Memory B cell (primary cell): ENCODE results near the gene SH2D4B.

Experiments used
- ATAC-seq: fragments of 150-1000 bp; cut with Tn5 transposase; 2 replicates; pipeline ENCODE4 v1.10.0; 2021; ENCODE audit warnings: low read depth, mild to moderate bottlenecking, moderate library complexity
- DNase-seq, 2 donors: peaks; one replicate each; pipeline ENCODE4 v3.0.0; 2022; ENCODE audit warnings: low spot score in 2 of 2
- H3K27ac Mint-ChIP-seq: one replicate; pipeline ENCODE4 v1.8.0; 2022; ENCODE audit warnings: mild to moderate bottlenecking, moderate library complexity, mixed read lengths
- H3K27me3 Mint-ChIP-seq: one replicate; pipeline ENCODE4 v1.8.0; 2022; ENCODE audit warnings: mixed read lengths
- H3K36me3 Mint-ChIP-seq: one replicate; pipeline ENCODE4 v1.8.0; 2022; ENCODE audit warnings: mild to moderate bottlenecking, mixed read lengths
- H3K4me1 Mint-ChIP-seq: one replicate; pipeline ENCODE4 v1.8.0; 2022; ENCODE audit warnings: mixed read lengths
- H3K4me3 Mint-ChIP-seq: one replicate; pipeline ENCODE4 v1.8.0; 2022; ENCODE audit warnings: mild to moderate bottlenecking, moderate library complexity, mixed read lengths
- H3K9me3 Mint-ChIP-seq: one replicate; pipeline ENCODE4 v1.8.0; 2022; ENCODE audit warnings: mixed read lengths

SH2D4B gene

DNA sequence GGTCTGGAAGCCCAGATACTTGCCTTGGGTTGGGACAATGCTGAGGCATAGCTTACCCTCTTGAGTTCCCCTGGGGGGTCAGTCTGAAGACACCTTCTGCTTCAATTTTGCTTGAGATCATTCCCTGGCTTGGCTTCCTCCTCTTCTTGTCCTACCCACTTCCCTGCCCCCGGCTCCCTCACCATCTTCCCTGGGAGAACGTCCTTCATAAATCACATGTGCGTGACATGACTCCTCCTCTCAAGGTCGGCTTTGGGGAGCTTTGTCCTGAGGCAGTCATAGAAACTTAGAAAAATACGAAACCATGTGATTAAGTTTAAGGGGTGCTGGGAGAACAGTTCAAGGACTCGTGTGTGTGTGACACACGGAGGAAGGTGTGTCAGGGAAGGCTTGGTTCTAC, 122.6 kb downstream of the SH2D4B start:
- DNase-seq (no peak), ATAC-seq (no peak)
- Mint-ChIP-seq H3K36me3 (no peaks in the 10 kb centered on the region), H3K27ac (no peak overlapping the region), H3K9me3 (no peaks in the 10 kb centered on the region), H3K4me1 (peaks cover 4% of the 10 kb centered on the region), H3K27me3 (peaks cover 12% of the 10 kb centered on the region), H3K4me3 (no peak overlapping the region)

DNA sequence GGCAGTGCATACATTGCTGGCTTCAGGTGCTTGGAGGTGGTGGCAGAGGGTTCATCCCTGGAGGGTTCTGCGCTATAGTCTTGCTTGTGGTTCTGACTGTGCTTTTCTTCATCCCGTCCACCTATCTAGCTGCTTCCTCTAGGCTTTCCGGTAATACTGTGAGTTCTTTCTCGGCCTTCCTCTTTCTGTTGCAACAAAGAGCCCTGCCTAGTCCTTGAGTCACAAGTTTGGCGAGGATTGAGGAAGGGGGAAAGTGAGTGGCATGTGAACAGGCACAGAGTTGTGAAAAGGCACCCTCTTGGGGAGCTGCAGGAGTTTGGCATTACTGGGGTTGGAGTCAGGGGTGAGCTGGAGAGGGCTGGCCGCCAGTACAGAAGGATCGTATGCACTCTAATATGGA, 123.0 kb downstream of the SH2D4B start:
- Mint-ChIP-seq H3K4me3 (no peak overlapping the region), H3K9me3 (no peaks in the 10 kb centered on the region), H3K27ac (no peak overlapping the region), H3K4me1 (peaks cover 4% of the 10 kb centered on the region), H3K27me3 (peaks cover 14% of the 10 kb centered on the region), H3K36me3 (no peaks in the 10 kb centered on the region)
- ATAC-seq (no peak), DNase-seq (no peak)

DNA sequence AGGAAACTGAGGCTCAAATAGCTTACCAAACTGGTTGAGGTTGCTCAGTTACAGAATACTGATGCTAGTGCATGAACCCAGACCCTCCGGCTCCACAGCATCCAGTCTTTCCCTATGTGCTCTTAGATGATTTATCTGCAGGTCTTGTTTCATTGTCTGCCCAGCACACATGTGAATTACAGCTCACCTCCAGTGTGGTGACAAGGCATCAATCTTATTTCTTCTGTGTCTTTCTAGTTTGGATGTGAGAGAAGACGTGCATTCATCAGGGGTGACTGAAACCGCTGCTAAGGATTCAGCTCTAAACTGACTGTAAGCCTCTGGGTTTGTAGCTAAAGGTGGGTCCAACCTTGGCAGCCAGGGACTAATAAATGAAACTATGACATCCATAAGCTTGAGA, 123.8 kb downstream of the SH2D4B start:
- ATAC-seq (no peak), DNase-seq (no peak)
- Mint-ChIP-seq H3K4me3 (no peak overlapping the region), H3K27me3 (peaks cover 18% of the 10 kb centered on the region), H3K4me1 (peaks cover 4% of the 10 kb centered on the region), H3K27ac (no peak overlapping the region), H3K9me3 (no peaks in the 10 kb centered on the region), H3K36me3 (no peaks in the 10 kb centered on the region)

GRCh38 chr10:80662429-80663261, 124.9 kb downstream of the SH2D4B start:
- Mint-ChIP-seq H3K4me1 (peaks cover 4% of the 10 kb centered on the region), H3K4me3 (no peak overlapping the region), H3K27me3 (peaks cover 18% of the 10 kb centered on the region), H3K9me3 (no peaks in the 10 kb centered on the region), H3K27ac (no peak overlapping the region), H3K36me3 (no peaks in the 10 kb centered on the region)
- DNase-seq: peak; percentile 57 to 79
- ATAC-seq: peak; percentile 65

DNA sequence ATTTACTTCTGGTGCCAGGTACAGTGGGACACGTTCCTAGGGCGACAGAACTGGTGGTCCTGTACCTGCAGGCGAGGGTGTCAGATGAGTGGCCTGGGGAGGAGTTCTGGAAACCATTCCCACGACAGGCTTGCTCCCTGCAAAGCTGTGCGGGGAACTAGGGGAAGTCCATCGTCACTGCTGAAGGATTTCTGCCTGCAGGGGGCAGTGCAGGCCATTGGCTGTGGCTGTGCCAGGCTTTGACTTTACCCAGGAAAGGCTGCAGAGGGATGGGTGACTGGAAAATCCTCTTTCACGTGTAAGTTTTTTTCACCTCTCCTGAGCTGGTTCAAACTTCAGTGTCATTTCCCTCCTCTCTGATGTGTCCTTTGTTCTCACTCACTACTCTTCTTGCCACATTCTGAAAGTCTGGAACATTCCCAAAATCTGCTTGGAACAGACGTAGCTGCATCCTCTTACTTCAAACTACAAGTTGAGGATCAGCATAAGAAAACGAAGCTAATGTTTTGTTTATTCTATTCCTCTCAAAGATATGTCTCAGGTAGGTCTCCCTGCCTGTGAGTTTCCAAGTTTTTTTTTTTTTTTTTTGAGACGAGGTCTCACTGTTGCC, 126.5 kb downstream of the SH2D4B start:
- peak in 1 of 2 donors; percentile 26 for DNase-seq
- no peaks in the 10 kb centered on the region for H3K36me3 Mint-ChIP-seq
- no peak overlapping the region for H3K27ac Mint-ChIP-seq
- H3K4me3 Mint-ChIP-seq: no peak overlapping the region
- H3K4me1 Mint-ChIP-seq: peaks cover 4% of the 10 kb centered on the region
- ATAC-seq: no peak
- H3K9me3 Mint-ChIP-seq: no peaks in the 10 kb centered on the region
- H3K27me3 Mint-ChIP-seq: peaks cover 18% of the 10 kb centered on the region

DNA sequence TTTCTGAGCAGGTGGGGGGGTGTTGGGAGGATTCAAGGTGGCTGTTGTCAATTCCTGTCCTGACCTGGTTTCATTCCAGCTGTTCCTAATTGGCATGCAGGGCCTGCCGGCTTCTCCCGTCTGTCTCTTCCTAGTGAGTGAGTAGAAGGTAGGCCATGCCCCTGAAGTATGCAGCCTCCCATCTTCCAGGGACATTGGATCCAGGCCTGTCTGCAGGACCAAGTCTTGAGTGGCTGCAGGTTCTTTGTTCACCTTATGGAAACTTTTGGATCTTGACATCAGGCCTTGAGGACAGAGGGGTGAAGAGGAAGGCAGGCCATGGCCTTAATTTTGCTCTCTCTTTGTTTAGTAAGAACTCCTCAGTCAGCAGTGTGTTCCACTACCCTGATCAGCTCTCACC, 131.8 kb downstream of the SH2D4B start:
- Mint-ChIP-seq H3K27me3 (peaks cover 8% of the 10 kb centered on the region), H3K9me3 (no peaks in the 10 kb centered on the region), H3K4me1 (no peaks in the 10 kb centered on the region), H3K4me3 (no peak overlapping the region), H3K27ac (no peak overlapping the region), H3K36me3 (no peaks in the 10 kb centered on the region)
- DNase-seq (no peak), ATAC-seq (no peak)

- H3K4me3 Mint-ChIP-seq: no peak overlapping the region
- H3K4me1 Mint-ChIP-seq: no peaks in the 10 kb centered on the region
- H3K27me3 Mint-ChIP-seq: peaks cover 6% of the 10 kb centered on the region
- no peaks in the 10 kb centered on the region for H3K9me3 Mint-ChIP-seq
- H3K27ac Mint-ChIP-seq: no peak overlapping the region
- H3K36me3 Mint-ChIP-seq: no peaks in the 10 kb centered on the region
- DNase-seq (no peak), ATAC-seq (no peak)
Observed at GRCh38 chr10:80670774-80671173, 133.1 kb downstream of the SH2D4B start.

GRCh38 chr10:80671847-80672246, 134.1 kb downstream of the SH2D4B start:
- Mint-ChIP-seq H3K4me1 (no peaks in the 10 kb centered on the region), H3K9me3 (no peaks in the 10 kb centered on the region)

GRCh38 chr10:80672613-80673012, 134.9 kb downstream of the SH2D4B start:
- ATAC-seq: no peak
- Mint-ChIP-seq H3K9me3 (no peaks in the 10 kb centered on the region), H3K4me3 (no peak overlapping the region), H3K4me1 (no peaks in the 10 kb centered on the region), H3K36me3 (no peaks in the 10 kb centered on the region), H3K27me3 (peaks cover 5% of the 10 kb centered on the region), H3K27ac (no peak overlapping the region)
- DNase-seq: no peak

More at GRCh38 chr10:80671847-80672246, 134.1 kb downstream of the SH2D4B start:
- ATAC-seq: no peak
- peaks cover 5% of the 10 kb centered on the region for H3K27me3 Mint-ChIP-seq
- no peak for DNase-seq
- H3K4me3 Mint-ChIP-seq: no peak overlapping the region
- no peaks in the 10 kb centered on the region for H3K36me3 Mint-ChIP-seq
- no peak overlapping the region for H3K27ac Mint-ChIP-seq

GRCh38 chr10:80674809-80675208, 137.1 kb downstream of the SH2D4B start:
- H3K36me3 Mint-ChIP-seq: no peaks in the 10 kb centered on the region
- H3K9me3 Mint-ChIP-seq: no peaks in the 10 kb centered on the region
- no peak overlapping the region for H3K4me3 Mint-ChIP-seq
- ATAC-seq (no peak), DNase-seq (no peak)
- H3K27ac Mint-ChIP-seq: no peak overlapping the region
- peaks cover 5% of the 10 kb centered on the region for H3K27me3 Mint-ChIP-seq
- H3K4me1 Mint-ChIP-seq: no peaks in the 10 kb centered on the region

GRCh38 chr10:80681142-80681541, 143.4 kb downstream of the SH2D4B start:
- Mint-ChIP-seq H3K4me3 (no peak overlapping the region), H3K9me3 (peaks cover 2% of the 10 kb centered on the region), H3K4me1 (no peaks in the 10 kb centered on the region), H3K36me3 (no peaks in the 10 kb centered on the region), H3K27me3 (peaks cover 2% of the 10 kb centered on the region), H3K27ac (no peak overlapping the region)
- DNase-seq (no peak), ATAC-seq (no peak)

DNA sequence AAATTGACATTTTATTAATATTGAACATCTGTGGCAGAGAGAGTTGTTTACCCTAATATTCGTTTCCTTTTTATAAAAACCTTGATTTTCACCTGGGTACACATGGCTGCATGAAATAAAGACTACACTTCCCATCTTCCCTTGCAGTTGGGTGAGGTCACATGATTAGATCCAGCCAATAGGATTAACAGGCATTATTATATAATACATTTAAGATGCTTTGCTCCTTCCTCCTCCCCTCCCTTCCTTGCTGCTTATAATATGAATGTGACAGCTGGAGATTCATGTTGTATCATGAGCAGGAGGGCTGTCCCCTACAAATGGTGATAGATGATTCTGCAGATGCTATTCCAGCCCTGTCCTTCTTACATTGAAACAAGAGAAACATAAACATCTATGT, 146.6 kb downstream of the SH2D4B start:
- no peak overlapping the region for H3K27ac Mint-ChIP-seq
- no peaks in the 10 kb centered on the region for H3K27me3 Mint-ChIP-seq
- H3K9me3 Mint-ChIP-seq: peaks cover 2% of the 10 kb centered on the region
- H3K4me3 Mint-ChIP-seq: no peak overlapping the region
- peak; percentile 67 for ATAC-seq
- no peaks in the 10 kb centered on the region for H3K36me3 Mint-ChIP-seq
- no peak for DNase-seq
- H3K4me1 Mint-ChIP-seq: no peaks in the 10 kb centered on the region

- no peak overlapping the region for H3K27ac Mint-ChIP-seq
Observed at GRCh38 chr10:80685355-80685754, 147.7 kb downstream of the SH2D4B start.

GRCh38 chr10:80686734-80687475, 149.2 kb downstream of the SH2D4B start:
- Mint-ChIP-seq H3K4me3 (no peak overlapping the region), H3K36me3 (no peaks in the 10 kb centered on the region), H3K4me1 (no peaks in the 10 kb centered on the region), H3K27ac (no peak overlapping the region), H3K27me3 (peaks cover 11% of the 10 kb centered on the region), H3K9me3 (peaks cover 2% of the 10 kb centered on the region)
- no peak for ATAC-seq
- DNase-seq: no peak

More at GRCh38 chr10:80685355-80685754, 147.7 kb downstream of the SH2D4B start:
- no peaks in the 10 kb centered on the region for H3K4me1 Mint-ChIP-seq
- ATAC-seq (no peak), DNase-seq (no peak)
- no peaks in the 10 kb centered on the region for H3K36me3 Mint-ChIP-seq
- H3K27me3 Mint-ChIP-seq: peaks cover 6% of the 10 kb centered on the region
- peaks cover 2% of the 10 kb centered on the region for H3K9me3 Mint-ChIP-seq
- no peak overlapping the region for H3K4me3 Mint-ChIP-seq
